Measurements from ENCODE around the gene COL13A1.

GRCh38 chr10:69973678-69974077 is 172.0 kb downstream of the COL13A1 start:
- TF ChIP-seq CTCF (conservative IDR thresholded peaks at IDR 0.05; ENCODE audit: low read depth in 2 of 2) (no peak), ZNF331 (CRISPR knock-in tag; IDR thresholded peaks at IDR 0.05; ENCODE audit: low read depth) (no peak), REST (IDR thresholded peaks at IDR 0.05; ENCODE audit: unreplicated experiment) (no peak), EZH2 (IDR thresholded peaks at IDR 0.05; ENCODE audit: low read depth, unreplicated experiment) (no peak), STAT1 (IDR thresholded peaks at IDR 0.05; ENCODE audit: unreplicated experiment) (no peak), CREB1 (CRISPR knock-in tag; IDR thresholded peaks at IDR 0.05; ENCODE audit: low read depth) (no peak), NANOG (IDR thresholded peaks at IDR 0.05; ENCODE audit: borderline replicate concordance) (no peak)
